Esophagus squamous epithelium (tissue), 5 donors: ENCODE results near the gene TNFRSF18. TPM values are rescaled to one million over a fixed set of nuclear protein-coding genes. Genes with fewer than 3 reads are reported as not detected.

Experiments used
- DNase-seq: peaks from one replicate; lab custom pipeline; 2025; lab: John Stamatoyannopoulos, UW
- H3K27ac ChIP-seq, 4 donors: fragments of 200-600 bp; sonication (generic); one replicate each; pipeline ENCODE4 v1.5.1; 2016 to 2019; ENCODE audit warnings: mild to moderate bottlenecking in 1 of 4
- H3K27me3 ChIP-seq, 4 donors: fragments of 200-600 bp; sonication (generic); 1 replicate in 3 of 4; 2 replicates in 1 of 4; pipeline versions ENCODE4 v1.5.1 to v1.6.0; 2017 to 2021; ENCODE audit warnings: antibody characterized with exemption in 1 of 4
- H3K36me3 ChIP-seq, 3 donors: fragments of 200-600 bp; sonication (generic); one replicate each; pipeline ENCODE4 v1.5.1; 2016 to 2019
- H3K4me1 ChIP-seq, 3 donors: fragments of 200-600 bp; sonication (generic); one replicate each; pipeline ENCODE4 v1.5.1; 2017 to 2019
- H3K4me3 ChIP-seq, 4 donors: fragments of 200-600 bp; sonication (generic); 1 replicate in 3 of 4; 2 replicates in 1 of 4; pipeline ENCODE4 v1.5.1; 2016 to 2019; ENCODE audit warnings: mild to moderate bottlenecking in 2 of 4, moderate library complexity in 1 of 4
- H3K9me3 ChIP-seq, 3 donors: fragments of 200-600 bp; sonication (generic); one replicate each; pipeline ENCODE4 v1.5.1; 2016 to 2019
- CTCF ChIP-seq, 6 experiments: fragments of 450-650 bp in 4 of 6; fragments of 200-600 bp in 2 of 6; sonication (generic) in 2 of 6; IDR thresholded peaks; one replicate each; pipeline ENCODE4 v1.5.1; 2016 to 2019; ENCODE audit warnings: antibody characterized with exemption in 6 of 6, mild to moderate bottlenecking in 4 of 6, moderate library complexity in 4 of 6
- POLR2A ChIP-seq, 4 donors: fragments of 450-650 bp; IDR thresholded peaks; one replicate each; pipeline ENCODE4 v1.6.1; 2017; ENCODE audit warnings: antibody characterized with exemption in 4 of 4, mild to moderate bottlenecking in 4 of 4, moderate library complexity in 3 of 4
- WGBS, 2 donors: methylation state at CpG; one replicate each; pipeline ENCODE4 v1.1.5; 2018; 5-methylcytosine and 5-hydroxymethylcytosine counted together
- intact Hi-C: fragments of 100-400 bp; cut with DNase I; formaldehyde crosslinking; loops from one replicate; pipeline ENCODE4 v1.15.0; 2022
- total RNA-seq, 4 donors: library from RNA; depleted of rRNA; stranded (reverse); fragments of >200 nt; gene quantifications; one replicate each; pipeline ENCODE4 v1.1.0, GENCODE V29; 2016
- donor health status: DM: yes; HTN: yes; CAD: no.

TNFRSF18 gene
- total RNA-seq, 4 donors from 2014 or later, result 2.0 to 21.0 (median 2.8) TPM

- intact Hi-C loops, result no loop called here
- 19 to 45% methylated on average over 2 to 3 of the region's 12 CpGs for WGBS, 2 donors
- peaks cover 12 to 63% (median 28%) of the 10 kb centered on the region in 3 donors for H3K4me1 ChIP-seq
- no peak for DNase-seq
- H3K27ac ChIP-seq, result peak overlapping the region; percentile 89 to 96 (median 94)
- TF ChIP-seq CTCF (IDR thresholded peaks at IDR 0.05) (no peak), POLR2A (IDR thresholded peaks at IDR 0.05) (no peak)
- peaks cover 0 to 80% (median 0%) of the 10 kb centered on the region in 4 donors for H3K27me3 ChIP-seq
- H3K36me3 ChIP-seq, result peaks cover 0 to 32% (median 0%) of the 10 kb centered on the region in 3 donors
- no peaks in the 10 kb centered on the region for H3K9me3 ChIP-seq
- H3K4me3 ChIP-seq, result peak overlapping the region; percentile 60 to 70 (median 67)
Measured at GRCh38 chr1:1165485-1165884, 40.9 kb downstream of the TNFRSF18 start.

GRCh38 chr1:1164701-1165451 lies 41.5 kb downstream of the TNFRSF18 start:
- Histone ChIP-seq H3K9me3 (no peaks in the 10 kb centered on the region), H3K4me1 (peaks cover 12 to 59% (median 28%) of the 10 kb centered on the region in 3 donors), H3K27ac (peak overlapping the region; percentile 89 to 96 (median 94)), H3K27me3 (peaks cover 0 to 74% (median 0%) of the 10 kb centered on the region in 4 donors), H3K36me3 (peaks cover 0 to 26% (median 0%) of the 10 kb centered on the region in 3 donors), H3K4me3 (peak overlapping the region; percentile 60 to 70 (median 67))
- TF ChIP-seq POLR2A (IDR thresholded peaks at IDR 0.05) (peak in 2 of 4 donors; percentile 3 to 34), CTCF (IDR thresholded peaks at IDR 0.05) (no peak)
- no peak for DNase-seq
- WGBS, 2 donors, result 34 to 60% methylated on average over 6 to 24 of the region's 48 CpGs
- intact Hi-C loops, result no loop called here

GRCh38 chr1:1164361-1164700 lies 42.1 kb downstream of the TNFRSF18 start:
- peaks cover 0 to 20% (median 0%) of the 10 kb centered on the region in 3 donors for H3K36me3 ChIP-seq
- TF ChIP-seq POLR2A (IDR thresholded peaks at IDR 0.05) (peak in 1 of 4 donors; percentile 31), CTCF (IDR thresholded peaks at IDR 0.05) (no peak)
- H3K27me3 ChIP-seq, result peaks cover 0 to 69% (median 0%) of the 10 kb centered on the region in 4 donors
- intact Hi-C loops, result no loop called here
- peaks cover 12 to 58% (median 28%) of the 10 kb centered on the region in 3 donors for H3K4me1 ChIP-seq
- peak overlapping the region; percentile 60 to 70 (median 67) for H3K4me3 ChIP-seq
- peak overlapping the region; percentile 89 to 96 (median 94) for H3K27ac ChIP-seq
- H3K9me3 ChIP-seq, result no peaks in the 10 kb centered on the region
- DNase-seq, result no peak
- WGBS, 2 donors, result 39 to 76% methylated on average over 10 of the region's 26 CpGs

GRCh38 chr1:1163538-1164070 lies 42.8 kb downstream of the TNFRSF18 start:
- TF ChIP-seq CTCF (IDR thresholded peaks at IDR 0.05) (no peak), POLR2A (IDR thresholded peaks at IDR 0.05) (no peak)
- Histone ChIP-seq H3K27me3 (peaks cover 0 to 62% (median 0%) of the 10 kb centered on the region in 4 donors), H3K36me3 (peaks cover 0 to 13% (median 0%) of the 10 kb centered on the region in 3 donors), H3K27ac (peak overlapping the region; percentile 89 to 96 (median 94)), H3K4me3 (peak overlapping the region; percentile 60 to 70 (median 67)), H3K4me1 (peaks cover 18 to 60% (median 33%) of the 10 kb centered on the region in 3 donors), H3K9me3 (no peaks in the 10 kb centered on the region)
- intact Hi-C loops, result no loop called here
- 6 to 33% methylated on average over 9 to 23 of the region's 33 CpGs for WGBS, 2 donors
- DNase-seq, result no peak
